Left kidney (tissue), 2 donors: ENCODE measurements around the gene MIDN. TPM values are rescaled to one million over a fixed set of nuclear protein-coding genes. Genes with fewer than 3 reads are reported as not detected.
"Not testable (repeated sequence)": the region's sequence is repeated elsewhere in the genome, so short reads cannot be mapped to it uniquely, and the experiment has no call there.

Experiments
- DNase-seq: peaks from one replicate; pipeline ENCODE4 v3.0.0-alpha.2; 2013
- polyA plus RNA-seq: library from polyadenylated mRNA; unstranded; fragments of 120-200 nt; gene quantifications from one replicate; pipeline ENCODE4 v1.2.1, GENCODE V29; 2013; ENCODE audit not compliant: insufficient read length

MIDN gene
- polyA plus RNA-seq, 1 donor, result 43.8 TPM

DNA sequence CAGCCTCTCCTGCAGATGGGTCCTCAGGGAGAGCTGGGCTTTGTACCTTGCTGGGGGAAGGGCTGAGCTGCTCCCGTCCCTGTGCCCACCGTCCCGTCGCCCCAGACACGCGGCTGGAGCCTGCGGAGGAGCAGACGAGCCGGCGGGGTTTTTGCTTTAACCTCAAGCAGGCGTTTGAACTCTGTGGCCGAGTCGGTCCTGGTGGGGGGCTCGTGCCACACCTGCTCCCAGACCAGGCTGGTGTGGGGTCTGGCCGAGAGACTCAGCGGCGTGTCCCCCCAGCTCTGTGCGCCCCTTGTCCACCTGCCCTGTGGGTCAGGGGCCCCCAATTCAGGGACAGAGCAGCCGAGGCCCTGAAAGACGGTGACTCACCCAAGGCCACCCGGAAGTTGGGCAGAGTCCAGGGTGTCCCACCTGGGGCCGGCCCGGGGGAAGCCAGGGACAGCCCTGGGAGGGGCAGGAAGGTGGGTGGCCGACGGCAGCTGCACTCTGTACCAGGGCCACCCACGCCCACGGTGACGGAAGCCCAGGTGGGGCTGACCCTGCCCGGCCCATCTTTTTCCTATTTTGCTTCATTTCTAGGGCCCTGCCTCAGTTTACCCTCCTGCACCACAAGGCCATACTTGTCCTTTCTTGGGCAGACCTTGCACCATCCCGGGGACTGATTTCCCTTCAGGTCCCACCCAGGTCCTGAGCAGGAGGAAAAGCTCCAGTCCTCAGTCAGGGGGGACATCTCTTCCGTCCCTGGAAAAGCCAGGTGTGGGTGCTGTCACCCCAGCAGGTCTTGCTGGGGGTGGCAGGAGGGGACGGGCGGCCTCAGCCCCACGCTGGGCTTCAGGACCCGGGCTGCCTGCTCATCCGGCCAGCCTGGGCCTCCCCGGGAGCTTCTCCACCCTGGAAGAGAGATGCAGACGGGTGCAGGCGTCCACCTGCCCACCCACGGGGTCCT, 42.6 kb downstream of the MIDN start:
- DNase-seq, result no peak

DNA sequence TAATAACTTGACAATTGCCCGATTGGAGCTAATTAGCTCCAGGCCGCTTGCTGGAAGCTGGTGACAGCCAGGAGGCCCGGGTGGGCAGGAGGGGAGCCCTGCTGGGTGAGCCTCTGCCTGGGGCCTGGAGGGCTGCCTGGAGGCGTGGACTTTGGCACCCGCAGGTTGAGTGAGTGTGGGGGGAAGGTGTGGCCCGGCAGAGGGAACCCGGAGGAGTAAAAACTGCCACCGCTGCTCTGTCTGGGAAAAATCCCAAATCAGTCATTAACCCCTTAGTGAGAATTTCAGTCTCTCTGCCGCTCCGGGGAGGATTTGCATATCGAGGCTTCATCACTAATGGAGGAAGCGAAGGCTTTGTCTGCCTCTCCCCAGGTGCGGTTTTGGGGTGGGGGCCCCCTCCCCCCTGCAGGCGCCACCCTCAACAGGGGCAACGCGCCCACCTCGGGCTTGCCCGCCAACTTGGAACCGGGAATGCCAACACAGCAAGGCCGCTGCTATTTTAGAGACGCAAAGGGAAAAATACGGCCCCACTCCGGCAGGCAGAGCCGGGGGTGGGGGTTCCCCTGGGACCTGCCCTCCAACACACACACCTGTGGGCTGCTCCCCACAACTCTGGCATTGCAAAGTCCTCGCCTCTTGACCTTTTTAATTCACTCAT, 43.5 kb downstream of the MIDN start:
- DNase-seq, result no peak

DNA sequence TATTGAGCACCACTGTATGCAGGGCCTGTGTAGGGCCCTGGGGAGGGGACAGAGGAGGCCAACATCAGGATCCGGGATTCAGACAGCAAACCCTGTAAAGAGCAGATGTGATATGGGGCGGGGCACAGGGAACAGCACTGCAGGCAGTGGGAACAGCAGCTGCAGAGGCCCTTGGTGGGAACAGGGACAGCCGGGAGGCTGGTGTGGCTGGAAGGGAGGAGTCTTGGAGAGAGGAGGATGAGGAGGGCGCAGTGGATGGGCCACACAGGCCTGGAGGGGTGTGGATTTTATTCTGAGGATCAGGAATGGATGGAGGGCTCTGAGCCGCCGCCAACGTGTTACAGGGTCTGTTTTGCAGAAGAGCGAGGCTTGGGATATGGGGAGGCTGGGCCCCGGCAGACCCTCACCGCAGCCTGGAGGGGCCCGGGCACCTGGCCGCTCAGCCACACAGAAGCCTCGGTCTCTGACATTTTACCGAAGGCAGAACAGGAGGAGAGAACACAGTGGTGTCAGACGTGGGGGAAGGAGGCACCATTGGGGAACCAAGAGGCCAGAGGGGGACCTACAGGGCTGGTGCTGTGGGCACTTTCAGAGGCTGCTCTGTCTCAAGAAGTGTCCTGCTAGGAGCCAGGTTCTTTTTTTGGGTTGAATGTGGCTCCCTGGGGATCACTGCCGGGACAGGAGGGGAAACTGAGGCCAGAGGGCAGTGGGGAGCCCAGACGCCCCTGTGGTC, 44.2 kb downstream of the MIDN start:
- DNase-seq, result no peak

DNA sequence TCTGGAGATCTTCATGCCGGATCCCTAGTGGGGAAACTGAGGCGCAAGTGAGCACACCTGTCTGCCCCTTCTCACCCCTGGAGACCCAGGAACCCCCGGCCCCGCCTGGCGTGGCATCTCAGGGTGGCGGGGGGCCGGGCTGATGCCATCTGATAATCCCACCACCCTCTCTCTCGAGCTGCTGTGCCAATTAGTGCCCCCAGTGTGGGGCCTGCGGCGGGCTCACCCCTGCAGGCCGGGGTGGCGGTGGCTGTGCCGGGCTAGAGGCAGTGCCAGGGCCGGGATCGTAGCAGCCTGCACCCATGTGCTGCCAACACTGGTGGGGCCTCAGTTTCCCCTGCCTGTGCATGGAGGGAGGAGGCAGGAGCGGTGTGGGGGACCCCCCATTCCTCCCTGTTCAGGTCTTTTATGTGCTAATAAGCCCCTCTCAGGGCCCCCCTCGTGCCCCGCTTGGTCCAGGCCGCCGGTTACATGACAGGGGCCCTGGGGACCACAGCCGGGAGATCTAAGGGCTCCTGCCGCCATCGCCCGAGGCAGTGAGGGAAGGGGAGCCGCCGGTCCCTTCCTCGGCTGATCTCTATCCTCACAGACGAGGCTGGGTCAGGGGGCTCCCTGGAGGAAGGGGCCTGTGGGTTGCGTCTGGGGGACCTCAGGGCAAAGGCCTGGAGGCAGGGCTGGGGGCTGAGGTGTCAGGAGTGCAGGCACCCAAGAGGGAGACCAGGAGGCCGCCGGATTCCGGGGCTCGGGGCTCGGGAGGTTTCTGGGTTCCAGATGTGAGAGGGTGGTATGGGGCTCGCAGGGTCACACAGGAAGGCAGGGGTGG, 45.6 kb downstream of the MIDN start:
- no peak for DNase-seq

DNA sequence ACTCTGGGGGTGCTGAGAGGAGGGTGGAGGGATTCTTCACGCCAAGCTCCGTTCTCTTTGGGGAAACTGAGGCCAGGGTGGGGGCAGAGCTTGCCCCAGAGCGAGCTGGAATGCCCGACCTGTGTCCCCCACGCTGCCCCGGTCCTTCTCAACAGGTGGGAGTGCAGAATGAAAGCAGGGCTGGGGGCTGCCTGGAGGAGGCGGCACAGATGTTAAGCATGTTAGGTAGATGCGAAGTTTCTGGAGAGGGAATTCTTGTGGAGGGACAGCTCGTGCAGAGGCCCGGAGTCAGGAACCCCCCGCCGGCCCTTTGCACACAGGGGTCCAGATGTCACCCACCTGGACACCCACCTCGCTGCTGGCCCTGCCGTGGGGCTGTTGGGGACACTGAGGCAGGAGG, 46.3 kb downstream of the MIDN start:
- no peak for DNase-seq

DNA sequence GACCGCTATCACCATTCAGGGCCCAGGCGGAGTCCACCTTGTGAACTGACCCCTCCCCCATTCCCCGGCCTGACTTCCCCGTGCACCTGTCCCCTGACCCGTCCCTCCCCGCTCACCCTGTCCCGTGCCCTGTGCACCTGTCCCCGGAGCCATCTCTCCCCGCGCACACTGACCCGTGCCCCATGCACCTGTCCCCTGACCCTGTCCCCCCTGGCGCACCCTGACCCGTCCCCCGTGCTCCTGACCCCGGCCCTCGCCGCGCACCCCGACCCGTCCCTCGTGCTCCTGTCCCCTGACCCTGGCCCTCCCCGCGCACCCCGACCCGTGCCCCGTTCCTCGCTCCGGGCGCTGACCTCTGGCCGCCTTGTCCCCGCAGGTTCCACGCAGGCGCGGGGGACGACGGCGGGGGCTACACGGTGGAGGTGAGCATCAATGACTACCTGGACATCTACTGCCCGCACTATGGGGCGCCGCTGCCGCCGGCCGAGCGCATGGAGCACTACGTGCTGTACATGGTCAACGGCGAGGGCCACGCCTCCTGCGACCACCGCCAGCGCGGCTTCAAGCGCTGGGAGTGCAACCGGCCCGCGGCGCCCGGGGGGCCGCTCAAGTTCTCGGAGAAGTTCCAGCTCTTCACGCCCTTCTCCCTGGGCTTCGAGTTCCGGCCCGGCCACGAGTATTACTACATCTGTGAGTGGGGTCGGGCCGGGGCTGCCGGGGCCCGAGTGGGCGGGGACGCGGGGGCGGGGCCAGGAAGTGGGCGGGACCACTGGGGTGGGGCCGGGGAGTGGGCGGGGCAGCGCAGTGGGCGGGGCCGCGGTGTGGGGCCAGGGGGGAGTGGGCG, 47.0 kb downstream of the MIDN start:
- no peak for DNase-seq

DNA sequence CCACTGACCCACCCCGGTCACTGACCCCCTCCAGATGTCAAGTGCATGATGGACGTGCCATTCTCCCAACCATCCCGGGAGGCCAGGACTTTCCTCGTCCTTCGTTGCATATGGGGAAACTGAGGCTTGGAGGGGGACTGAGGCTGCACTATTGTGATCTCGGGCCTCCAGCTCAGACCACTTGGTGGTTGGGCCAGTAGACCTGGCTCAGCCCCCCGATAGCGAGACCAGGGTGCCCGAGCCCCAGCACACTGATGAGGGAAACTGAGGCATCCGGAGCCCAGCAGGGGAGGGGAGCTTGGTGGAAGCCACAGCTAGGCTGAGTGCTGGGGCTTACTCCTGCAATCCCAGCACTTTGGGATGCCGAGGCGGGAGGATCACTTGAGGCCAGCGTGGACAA, 47.7 kb downstream of the MIDN start:
- DNase-seq, result no peak

DNA sequence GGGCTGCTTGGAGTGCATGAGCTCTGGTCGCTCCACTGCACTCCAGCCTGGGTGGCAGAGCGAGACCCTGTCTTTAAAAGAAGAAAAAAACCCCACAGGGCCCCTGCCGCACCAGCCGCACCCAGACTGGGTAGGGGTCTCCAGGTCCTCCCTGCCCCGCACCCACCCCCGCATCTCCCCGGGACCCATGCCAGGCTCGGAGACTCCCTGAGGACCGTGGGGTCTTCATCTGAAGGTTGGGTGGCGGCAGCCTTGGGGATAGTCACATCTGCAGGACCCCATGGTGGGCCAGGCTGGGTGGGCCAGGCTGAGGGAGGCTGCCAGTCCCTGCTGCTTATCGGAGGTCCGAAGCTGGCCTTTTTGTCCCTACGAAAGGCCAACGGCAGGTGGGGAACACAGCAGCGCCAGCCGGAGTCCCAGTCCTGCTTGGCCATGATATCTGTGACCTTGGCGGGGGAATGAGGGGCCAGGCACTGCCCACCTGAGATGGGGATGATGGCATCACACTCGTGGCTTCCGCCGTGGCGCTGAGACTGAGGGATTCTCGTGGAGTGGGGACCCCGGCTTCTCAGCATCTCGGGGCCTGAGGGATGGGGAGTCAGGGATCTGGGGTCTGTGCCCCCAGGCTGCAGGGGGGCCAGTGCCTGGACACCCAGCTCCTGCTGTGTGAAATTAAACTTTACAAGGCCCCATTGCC, 48.3 kb downstream of the MIDN start:
- no peak for DNase-seq

DNA sequence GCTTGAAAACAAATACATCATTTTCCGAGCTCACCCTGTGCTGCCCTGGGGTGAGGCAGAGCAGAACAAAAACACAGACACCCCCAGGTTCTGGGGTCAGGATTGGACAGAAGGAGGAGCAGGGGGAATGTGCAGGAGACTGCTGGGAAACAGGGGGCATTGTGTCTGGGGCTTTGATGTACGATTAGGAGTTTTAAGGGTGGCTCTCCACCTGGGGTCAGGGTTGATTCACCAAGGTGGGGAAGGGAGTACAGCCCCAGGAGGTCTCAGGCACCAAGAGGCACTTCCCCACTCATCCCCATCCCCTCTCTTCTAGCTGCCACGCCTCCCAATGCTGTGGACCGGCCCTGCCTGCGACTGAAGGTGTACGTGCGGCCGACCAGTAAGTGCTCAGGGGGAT, 49.9 kb downstream of the MIDN start:
- DNase-seq, result no peak

DNA sequence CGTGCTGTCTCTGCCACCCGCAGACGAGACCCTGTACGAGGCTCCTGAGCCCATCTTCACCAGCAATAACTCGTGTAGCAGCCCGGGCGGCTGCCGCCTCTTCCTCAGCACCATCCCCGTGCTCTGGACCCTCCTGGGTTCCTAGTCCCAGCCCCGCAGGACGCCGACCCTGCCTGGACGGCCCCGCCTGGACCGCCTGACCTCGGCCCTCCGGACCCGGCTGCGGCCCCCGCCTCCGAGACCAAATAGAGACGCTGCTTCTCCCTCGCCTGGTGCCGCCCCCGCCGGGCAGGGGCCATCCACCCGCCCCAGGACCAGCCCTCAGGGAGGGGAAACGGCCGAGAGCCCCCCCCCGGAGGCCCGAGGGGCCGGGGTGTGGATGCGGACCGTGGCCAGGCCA, 51.4 kb downstream of the MIDN start:
- no peak for DNase-seq

DNA sequence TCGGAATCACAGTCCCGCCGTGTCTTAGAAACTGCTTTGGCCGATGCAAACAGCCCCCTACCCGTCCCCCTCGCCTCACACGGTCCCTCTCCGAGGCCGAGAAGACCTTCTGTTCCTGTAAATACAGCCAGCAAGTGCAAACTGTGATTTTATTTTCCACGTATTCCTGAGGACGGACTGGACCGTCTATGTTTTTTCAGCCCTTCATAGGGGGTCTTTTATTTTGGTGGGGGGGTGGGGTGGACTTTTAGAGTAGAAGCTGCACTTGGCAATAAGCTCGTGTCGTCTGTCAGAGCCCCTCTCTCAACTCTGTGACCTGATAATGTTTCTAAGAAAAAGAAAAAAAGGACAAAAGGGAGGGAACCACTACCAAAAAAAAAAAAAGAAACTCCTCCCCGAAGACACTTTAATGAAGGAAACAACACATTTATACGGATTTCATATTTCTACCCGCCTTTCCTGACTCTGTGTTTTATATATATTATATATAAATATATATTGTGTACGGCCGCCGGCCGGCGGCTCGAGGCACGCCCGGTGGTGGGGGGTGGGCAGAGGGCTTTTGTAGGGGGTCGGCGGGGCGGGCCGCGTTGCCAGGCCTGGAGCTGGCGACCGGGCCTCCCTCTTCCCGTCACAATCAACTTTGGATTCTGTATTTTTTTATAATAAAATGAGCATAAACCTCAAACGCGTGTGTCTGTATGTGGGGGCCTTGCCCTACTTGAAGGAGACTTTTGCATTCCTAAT, 52.5 kb downstream of the MIDN start:
- DNase-seq, result no peak

DNA sequence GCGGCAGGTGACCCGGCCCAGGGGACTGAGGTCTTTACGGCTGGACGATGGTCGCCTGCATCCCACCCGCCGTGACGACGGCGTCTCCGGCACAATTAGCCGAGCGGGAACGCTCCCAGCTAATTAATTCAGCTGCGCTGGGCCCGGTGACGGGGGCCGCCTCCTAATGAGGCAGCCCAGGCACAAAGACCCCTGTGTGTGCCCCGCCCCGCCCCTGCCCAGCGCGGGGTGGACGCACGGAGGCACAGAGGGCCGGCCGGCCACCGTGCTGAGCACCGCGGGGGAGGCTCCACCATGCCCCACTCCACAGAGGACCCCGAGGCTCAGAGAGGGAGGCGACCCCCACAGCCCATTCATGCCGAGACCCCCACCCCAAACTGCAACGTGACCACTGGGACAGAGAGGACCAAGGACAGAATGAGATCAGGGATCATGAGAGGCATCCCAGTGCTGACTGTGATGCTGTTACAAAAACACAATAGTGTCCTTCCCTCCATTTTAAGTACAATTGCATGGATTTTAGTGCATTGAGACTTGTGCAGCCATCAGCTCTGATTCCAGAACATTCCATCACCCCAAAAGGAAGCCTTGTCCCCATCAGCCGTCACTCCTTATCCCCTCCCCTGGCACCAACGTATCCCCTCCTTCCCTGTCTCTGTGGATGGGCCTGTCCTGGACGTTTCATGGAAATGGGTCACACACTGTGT, 54.3 kb downstream of the MIDN start:
- DNase-seq, result no peak

DNA sequence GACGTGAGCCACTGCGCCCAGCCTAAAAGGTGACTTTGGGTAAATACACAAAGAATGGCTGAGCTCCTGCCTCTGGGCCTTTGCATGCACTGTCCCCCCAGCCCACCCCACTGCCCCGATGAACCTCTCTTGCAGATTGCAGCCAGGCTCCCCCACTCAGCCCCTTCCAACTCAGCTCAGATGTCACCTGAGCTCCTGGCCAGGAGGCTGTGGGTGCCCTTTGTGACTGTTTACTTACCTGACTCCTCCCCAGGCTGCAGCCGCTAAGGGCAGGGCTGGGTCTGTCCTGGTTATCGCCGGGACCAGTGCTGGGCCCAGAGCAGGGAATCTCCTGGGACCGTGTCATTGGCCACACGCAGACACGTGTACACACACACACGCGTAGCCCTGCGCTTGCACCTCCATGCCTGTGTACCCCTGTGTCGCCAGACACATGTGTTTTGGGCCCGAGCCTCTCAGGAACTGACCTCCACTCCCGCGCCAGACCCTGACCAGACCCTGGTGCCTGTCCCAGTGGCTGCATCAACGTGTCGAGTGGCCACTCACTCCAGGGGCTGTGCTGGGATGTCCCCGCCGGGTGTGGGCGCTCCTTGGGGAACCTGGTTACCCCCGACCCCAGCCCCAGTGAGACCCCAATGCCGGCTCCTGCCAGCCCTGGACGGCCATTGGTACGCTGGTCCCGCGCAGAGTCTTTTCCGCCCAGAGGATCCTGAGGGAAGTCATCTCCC, 56.0 kb downstream of the MIDN start:
- DNase-seq, result no peak

DNA sequence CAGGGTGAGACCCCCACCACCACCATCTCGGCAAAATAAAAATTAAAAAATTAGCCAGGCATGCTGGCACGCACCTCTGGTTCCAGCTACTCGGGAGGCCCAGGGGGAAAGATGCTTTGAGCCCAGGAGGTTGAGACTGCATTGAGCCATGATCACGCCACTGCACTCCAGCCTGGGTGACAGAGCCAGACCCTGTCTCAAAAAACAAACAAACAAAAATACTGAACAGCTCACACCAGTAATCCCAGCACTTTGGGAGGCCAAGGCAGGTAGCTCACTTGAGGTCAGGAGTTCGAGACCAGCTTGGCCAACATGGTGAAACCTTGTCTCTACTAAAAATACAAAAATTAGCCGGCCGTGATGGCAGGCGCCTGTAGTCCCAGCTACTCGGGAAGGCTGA, 57.0 kb downstream of the MIDN start:
- DNase-seq, result not testable (repeated sequence)

DNA sequence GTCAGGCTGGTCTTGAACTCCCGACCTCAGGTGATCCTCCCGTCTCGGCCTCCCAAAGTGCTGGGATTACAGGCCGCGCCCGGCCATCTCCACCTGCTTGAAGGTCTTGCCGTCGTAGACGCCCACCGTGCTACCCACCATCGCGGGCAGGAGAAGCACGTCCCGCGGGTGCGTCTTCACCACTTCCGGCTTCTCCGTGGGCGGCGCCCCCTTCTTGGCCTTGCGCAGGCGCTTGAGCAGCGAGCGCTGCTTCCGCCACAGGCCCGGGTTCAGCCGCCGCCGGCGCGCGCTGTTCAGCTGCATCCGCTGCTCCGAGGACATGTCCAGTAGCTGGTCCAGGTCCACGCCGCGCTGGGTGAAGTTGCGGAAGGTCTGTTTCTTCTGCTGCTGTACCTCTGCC, 58.9 kb downstream of the MIDN start:
- no peak for DNase-seq

DNA sequence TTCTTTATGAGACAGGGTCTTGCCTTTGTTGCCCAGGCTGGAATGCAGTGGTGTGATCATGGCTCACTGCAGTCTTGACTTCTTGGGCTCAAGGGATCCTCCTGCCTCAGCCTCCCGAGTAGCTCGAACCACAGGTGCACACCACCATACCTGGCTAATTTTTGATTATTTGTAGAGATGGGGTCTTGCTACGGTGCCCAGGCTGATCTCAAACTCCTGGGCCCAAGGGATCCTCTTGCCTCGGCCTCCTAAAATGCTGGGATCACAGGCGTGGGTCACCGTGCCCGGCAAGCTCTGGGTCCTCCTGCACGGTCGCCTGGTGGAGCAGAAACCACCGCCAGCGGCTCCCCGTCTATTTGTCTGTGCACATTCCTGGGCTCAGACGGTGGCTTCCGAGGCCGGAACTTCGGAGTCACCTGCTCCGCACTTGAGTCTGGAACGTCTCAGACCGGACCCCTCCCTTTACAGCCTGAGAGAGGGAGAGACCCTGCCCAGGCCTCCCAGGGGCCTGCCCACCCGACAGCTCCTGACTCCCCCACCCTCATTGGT, 59.4 kb downstream of the MIDN start:
- DNase-seq, result no peak

DNA sequence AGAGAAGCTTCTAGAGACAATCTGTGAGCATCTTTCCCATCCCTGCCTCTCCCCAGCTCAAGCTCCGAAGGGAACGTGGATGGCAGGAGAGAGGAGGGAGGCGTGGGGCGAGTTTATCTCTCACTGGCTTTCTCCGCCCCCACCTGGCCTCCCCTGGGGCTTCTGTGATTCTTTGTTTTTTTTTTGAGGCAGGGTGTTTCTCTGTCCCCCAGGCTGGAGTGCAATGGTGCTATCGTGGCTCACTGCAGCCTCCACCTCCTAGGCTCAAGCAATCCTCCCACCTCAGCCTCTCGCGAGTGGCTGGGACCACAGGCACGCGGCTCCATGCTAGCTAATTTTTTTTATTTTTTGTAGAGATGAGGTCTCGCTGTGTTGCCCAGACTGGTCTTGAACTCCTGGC, 60.3 kb downstream of the MIDN start:
- DNase-seq, result no peak
